Vagina (tissue), 2 donors: ENCODE measurements around the gene CUBN. TPM values are rescaled to one million over a fixed set of nuclear protein-coding genes. Genes with fewer than 3 reads are reported as not detected.

Experiments
- DNase-seq, 2 donors: peaks; one replicate each; pipeline ENCODE4 v3.0.0-alpha.2; 2017; ENCODE audit errors: extremely low spot score in 2 of 2
- H3K27ac ChIP-seq: fragments of 200-600 bp; sonication (generic); one replicate; pipeline ENCODE4 v1.5.1; 2019
- H3K27me3 ChIP-seq: fragments of 200-600 bp; sonication (generic); one replicate; pipeline ENCODE4 v1.5.1; 2019
- H3K36me3 ChIP-seq, 2 donors: fragments of 200-600 bp; sonication (generic); one replicate each; pipeline ENCODE4 v1.5.1; 2017 to 2019
- H3K4me1 ChIP-seq: fragments of 200-600 bp; sonication (generic); one replicate; pipeline ENCODE4 v1.5.1; 2019
- H3K4me3 ChIP-seq, 2 donors: fragments of 200-600 bp; sonication (generic); 1 replicate in 1 of 2; 2 replicates in 1 of 2; pipeline ENCODE4 v1.5.1; 2016 to 2019
- H3K9me3 ChIP-seq: fragments of 200-600 bp; sonication (generic); one replicate; pipeline ENCODE4 v1.5.1; 2019
- POLR2A ChIP-seq, 2 donors: fragments of 450-650 bp; IDR thresholded peaks; one replicate each; pipeline ENCODE4 v1.6.1; 2017; ENCODE audit warnings: antibody characterized with exemption in 2 of 2, mild to moderate bottlenecking in 2 of 2, moderate library complexity in 2 of 2
- POLR2AphosphoS5 ChIP-seq, 2 donors: sonication (generic); formaldehyde crosslinking; IDR thresholded peaks; one replicate each; pipeline ENCODE4 v1.9.0; 2017; ENCODE audit warnings: antibody characterized with exemption in 2 of 2, mild to moderate bottlenecking in 2 of 2, low read depth in 1 of 2; ENCODE audit not compliant: insufficient read depth in 1 of 2
- intact Hi-C: fragments of 100-400 bp; cut with DNase I; formaldehyde crosslinking; loops from one replicate; pipeline ENCODE4 v1.15.1; 2023
- total RNA-seq: library from RNA; depleted of rRNA; stranded (reverse); fragments of >200 nt; gene quantifications from one replicate; pipeline ENCODE4 v1.2.3, GENCODE V29; 2016
- TF ChIP-seq, protein P1 (sequence below), 3 experiments: fragments of 450-650 bp in 2 of 3; fragments of 200-600 bp in 1 of 3; sonication (generic) in 1 of 3; IDR thresholded peaks; one replicate each; pipeline ENCODE4 v1.5.1; 2017 to 2019; ENCODE audit warnings: antibody characterized with exemption in 3 of 3, mild to moderate bottlenecking in 2 of 3, moderate library complexity in 2 of 3

The CUBN gene
- total RNA-seq, 1 donor from 2014 or later: 4.4 TPM

DNA sequence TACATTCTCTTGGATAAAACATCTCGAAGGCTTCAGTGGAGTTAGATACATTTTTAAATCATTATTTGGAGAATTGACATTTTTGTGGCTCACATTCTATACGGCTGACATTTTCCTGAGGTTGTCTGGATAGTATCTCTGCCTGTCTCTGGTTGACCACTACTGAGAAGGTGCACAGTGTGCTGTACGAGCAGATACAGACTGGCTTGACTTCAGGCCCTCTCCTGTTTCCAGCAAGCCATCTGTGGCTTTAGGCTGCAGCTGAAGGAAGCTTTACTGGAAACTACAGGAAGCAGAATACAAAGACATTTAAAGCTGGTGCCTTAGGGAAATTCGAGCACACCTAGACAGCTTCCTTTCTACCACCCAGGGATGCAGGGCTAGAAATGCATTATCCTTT lies 273.0 kb downstream of the CUBN start:
- no peak overlapping the region for H3K27ac ChIP-seq
- H3K4me1 ChIP-seq: no peaks in the 10 kb centered on the region
- TF ChIP-seq, protein P1, sequence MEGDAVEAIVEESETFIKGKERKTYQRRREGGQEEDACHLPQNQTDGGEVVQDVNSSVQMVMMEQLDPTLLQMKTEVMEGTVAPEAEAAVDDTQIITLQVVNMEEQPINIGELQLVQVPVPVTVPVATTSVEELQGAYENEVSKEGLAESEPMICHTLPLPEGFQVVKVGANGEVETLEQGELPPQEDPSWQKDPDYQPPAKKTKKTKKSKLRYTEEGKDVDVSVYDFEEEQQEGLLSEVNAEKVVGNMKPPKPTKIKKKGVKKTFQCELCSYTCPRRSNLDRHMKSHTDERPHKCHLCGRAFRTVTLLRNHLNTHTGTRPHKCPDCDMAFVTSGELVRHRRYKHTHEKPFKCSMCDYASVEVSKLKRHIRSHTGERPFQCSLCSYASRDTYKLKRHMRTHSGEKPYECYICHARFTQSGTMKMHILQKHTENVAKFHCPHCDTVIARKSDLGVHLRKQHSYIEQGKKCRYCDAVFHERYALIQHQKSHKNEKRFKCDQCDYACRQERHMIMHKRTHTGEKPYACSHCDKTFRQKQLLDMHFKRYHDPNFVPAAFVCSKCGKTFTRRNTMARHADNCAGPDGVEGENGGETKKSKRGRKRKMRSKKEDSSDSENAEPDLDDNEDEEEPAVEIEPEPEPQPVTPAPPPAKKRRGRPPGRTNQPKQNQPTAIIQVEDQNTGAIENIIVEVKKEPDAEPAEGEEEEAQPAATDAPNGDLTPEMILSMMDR (IDR thresholded peaks at IDR 0.05): no peak
- no peak for TF ChIP-seq POLR2A (IDR thresholded peaks at IDR 0.05)
- TF ChIP-seq POLR2AphosphoS5 (IDR thresholded peaks at IDR 0.05; ENCODE audit: insufficient read depth in 1 of 2, low read depth in 1 of 2): no peak
- no peak overlapping the region for H3K4me3 ChIP-seq
- no peaks in the 10 kb centered on the region for H3K36me3 ChIP-seq
- DNase-seq: no peak
- H3K27me3 ChIP-seq: no peaks in the 10 kb centered on the region
- H3K9me3 ChIP-seq: no peaks in the 10 kb centered on the region
- intact Hi-C loops: no loop called here

DNA sequence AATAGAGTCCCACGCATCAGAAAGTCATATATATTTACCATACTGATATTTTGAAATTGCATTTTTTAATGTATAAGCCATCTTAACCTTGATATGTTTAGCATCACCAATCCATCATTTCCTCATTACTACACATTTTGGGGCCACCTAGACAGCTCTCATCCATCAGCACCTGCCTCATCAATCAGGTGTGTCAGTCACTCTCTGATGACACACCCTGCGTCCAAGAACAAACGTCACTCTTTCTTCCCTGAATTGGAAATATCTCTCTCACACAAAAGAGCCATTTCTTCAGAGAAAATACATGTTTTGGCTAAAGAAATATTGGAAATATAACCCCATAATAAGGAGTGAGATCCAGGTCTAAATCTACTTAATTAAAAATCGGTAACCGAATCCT lies 273.5 kb downstream of the CUBN start:
- Histone ChIP-seq H3K27ac (no peak overlapping the region), H3K36me3 (no peaks in the 10 kb centered on the region), H3K4me1 (no peaks in the 10 kb centered on the region), H3K4me3 (no peak overlapping the region), H3K27me3 (no peaks in the 10 kb centered on the region), H3K9me3 (no peaks in the 10 kb centered on the region)
- TF ChIP-seq, protein P1 (IDR thresholded peaks at IDR 0.05): no peak
- TF ChIP-seq POLR2A (IDR thresholded peaks at IDR 0.05): no peak
- no peak for TF ChIP-seq POLR2AphosphoS5 (IDR thresholded peaks at IDR 0.05; ENCODE audit: insufficient read depth in 1 of 2, low read depth in 1 of 2)
- no peak for DNase-seq
- intact Hi-C loops: no loop called here

DNA sequence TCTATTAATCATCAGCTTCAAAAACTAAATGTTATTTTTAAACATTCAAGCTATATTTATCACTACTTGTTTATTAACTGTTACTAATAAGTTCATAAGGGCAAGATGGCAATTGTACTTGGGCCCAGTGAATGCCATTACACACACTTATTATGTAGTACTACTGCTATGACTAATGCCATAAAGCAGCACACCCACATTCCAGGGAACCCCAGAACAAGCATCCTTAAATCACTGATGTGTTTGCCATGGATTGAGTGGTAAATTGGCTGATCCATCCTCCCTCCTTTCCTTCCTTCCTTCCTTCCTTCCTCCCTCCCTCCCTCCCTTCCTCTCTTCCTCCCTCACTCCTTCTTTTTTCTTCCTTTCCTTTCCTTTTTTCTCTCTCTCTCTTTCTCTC lies 275.0 kb downstream of the CUBN start:
- no peak for DNase-seq
- no peaks in the 10 kb centered on the region for H3K9me3 ChIP-seq
- no peak for TF ChIP-seq POLR2A (IDR thresholded peaks at IDR 0.05)
- TF ChIP-seq, protein P1 (IDR thresholded peaks at IDR 0.05): no peak
- TF ChIP-seq POLR2AphosphoS5 (IDR thresholded peaks at IDR 0.05; ENCODE audit: insufficient read depth in 1 of 2, low read depth in 1 of 2): no peak

DNA sequence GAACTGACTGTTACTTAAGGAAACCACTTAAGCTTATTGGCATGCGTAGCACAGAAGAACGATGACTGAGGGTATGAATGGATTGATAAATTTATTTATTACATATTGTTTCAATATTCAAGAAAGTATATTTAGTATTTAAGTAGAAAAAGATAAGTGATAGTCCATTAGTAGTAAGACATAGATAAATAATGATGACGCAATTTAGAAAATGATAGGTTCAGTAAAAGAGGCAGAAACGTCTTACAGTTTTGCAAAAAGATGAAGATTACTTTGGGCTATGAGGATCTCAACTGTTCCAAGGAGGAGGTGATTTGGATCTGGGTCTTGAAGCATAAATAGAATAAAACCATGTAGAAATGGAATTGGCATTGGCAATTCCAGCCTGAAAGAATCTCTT lies 275.8 kb downstream of the CUBN start:
- no peak for DNase-seq
- intact Hi-C loops: no loop called here
- Histone ChIP-seq H3K4me3 (no peak overlapping the region), H3K36me3 (no peaks in the 10 kb centered on the region), H3K9me3 (no peaks in the 10 kb centered on the region), H3K4me1 (no peaks in the 10 kb centered on the region), H3K27me3 (no peaks in the 10 kb centered on the region), H3K27ac (no peak overlapping the region)
- TF ChIP-seq POLR2A (IDR thresholded peaks at IDR 0.05): no peak
- no peak for TF ChIP-seq POLR2AphosphoS5 (IDR thresholded peaks at IDR 0.05; ENCODE audit: insufficient read depth in 1 of 2, low read depth in 1 of 2)
- TF ChIP-seq, protein P1 (IDR thresholded peaks at IDR 0.05): no peak

More for the DNA sequence above, 275.0 kb downstream of the CUBN start:
- no peaks in the 10 kb centered on the region for H3K36me3 ChIP-seq
- no peak overlapping the region for H3K27ac ChIP-seq
- H3K4me1 ChIP-seq: no peaks in the 10 kb centered on the region
- no peaks in the 10 kb centered on the region for H3K27me3 ChIP-seq
- no peak overlapping the region for H3K4me3 ChIP-seq
- intact Hi-C loops: no loop called here

DNA sequence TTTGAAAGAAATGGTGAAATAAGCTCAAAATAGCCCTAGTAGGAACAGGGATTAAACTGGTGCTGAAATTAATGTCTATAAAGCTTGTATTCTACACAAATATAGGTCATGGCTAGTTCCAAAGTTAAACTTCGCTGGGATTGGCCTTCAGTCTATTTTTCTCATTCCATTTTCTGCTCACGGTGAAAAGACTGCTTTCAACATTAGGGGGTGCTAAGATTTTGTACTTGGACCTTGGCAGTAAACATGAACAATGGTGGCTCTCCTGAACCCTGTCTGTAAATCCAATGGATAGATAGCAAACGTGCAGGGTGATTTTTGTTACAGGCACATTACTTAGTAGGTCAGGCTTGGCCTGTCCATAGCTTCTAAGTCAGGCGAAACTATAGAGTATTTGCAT lies 276.4 kb downstream of the CUBN start:
- no peak overlapping the region for H3K4me3 ChIP-seq
- no peaks in the 10 kb centered on the region for H3K36me3 ChIP-seq
- no peak overlapping the region for H3K27ac ChIP-seq
- no peak for TF ChIP-seq POLR2AphosphoS5 (IDR thresholded peaks at IDR 0.05; ENCODE audit: insufficient read depth in 1 of 2, low read depth in 1 of 2)
- TF ChIP-seq, protein P1 (IDR thresholded peaks at IDR 0.05): no peak
- TF ChIP-seq POLR2A (IDR thresholded peaks at IDR 0.05): no peak
- H3K4me1 ChIP-seq: no peaks in the 10 kb centered on the region
- intact Hi-C loops: no loop called here
- DNase-seq: no peak
- H3K27me3 ChIP-seq: no peaks in the 10 kb centered on the region
- no peaks in the 10 kb centered on the region for H3K9me3 ChIP-seq
